ENCODE measurements around the gene GALNT17.
"Not testable (repeated sequence)": the region's sequence is repeated elsewhere in the genome, so short reads cannot be mapped to it uniquely, and the experiment has no call there.

GALNT17 gene

GRCh38 chr7:71171476-71171875, 39.5 kb downstream of the GALNT17 start:
- DNase-seq = no peak

DNA sequence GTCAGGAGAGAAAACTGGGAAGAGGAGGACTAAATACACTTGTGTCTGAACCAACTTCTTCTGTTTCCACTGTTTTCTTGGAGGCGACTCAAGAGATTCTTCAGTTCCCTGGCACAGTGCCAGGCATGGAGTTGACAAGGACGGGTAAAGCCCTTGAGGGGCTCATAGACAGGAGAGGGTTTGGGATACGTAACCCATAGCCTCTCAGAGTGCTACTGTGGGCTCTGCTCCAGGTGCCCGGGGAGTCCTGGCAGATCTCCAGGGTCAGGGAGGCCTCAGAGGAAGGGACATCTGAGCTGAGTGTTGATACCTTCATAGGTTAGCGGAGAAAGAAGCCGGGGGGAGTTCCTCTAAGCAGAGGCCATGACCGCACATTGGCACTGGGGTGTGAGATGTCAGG, 42.0 kb downstream of the GALNT17 start:
- DNase-seq = no peak

- DNase-seq = no peak
These were observed 50.5 kb downstream of the GALNT17 start for GRCh38 chr7:71182438-71182935.

DNA sequence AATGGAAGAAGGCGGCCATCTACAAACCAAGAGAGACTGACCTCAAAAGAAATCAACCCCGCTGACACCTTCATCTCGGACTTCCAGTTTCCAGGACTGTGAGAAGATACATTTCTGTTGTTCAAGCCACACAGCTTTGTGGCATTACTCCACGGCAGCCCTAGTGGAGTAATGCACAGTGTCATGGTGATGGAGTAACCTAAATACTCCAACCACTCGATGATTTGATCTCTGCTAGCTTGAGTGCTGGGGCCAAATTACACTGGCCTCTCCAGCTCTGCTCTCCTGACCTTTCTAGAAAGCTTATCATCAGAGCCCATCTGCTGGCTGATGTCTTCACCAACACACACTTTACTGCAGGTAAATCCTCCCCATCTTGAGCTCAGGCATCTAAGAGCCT, 52.2 kb downstream of the GALNT17 start:
- no peak for DNase-seq

DNA sequence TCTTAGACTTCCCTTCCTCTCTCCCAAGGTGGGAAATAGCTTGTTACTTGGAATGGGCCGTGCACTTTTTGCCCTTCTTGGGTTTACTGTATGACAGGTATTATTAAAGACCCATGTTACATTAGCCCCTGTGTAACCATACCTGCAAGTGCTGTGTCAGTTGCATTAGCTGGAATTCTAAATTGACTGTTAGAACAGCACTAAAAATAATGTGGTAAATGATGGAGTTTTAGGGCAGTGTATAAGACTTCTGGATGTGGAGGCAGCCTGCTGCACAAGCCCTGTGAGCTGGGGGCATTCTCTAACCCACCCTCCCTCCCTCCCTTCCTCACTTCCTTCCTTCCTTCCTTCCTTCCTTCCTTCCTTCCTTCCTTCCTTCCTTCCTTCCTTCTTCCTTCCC, 52.7 kb downstream of the GALNT17 start:
- no peak for DNase-seq

DNA sequence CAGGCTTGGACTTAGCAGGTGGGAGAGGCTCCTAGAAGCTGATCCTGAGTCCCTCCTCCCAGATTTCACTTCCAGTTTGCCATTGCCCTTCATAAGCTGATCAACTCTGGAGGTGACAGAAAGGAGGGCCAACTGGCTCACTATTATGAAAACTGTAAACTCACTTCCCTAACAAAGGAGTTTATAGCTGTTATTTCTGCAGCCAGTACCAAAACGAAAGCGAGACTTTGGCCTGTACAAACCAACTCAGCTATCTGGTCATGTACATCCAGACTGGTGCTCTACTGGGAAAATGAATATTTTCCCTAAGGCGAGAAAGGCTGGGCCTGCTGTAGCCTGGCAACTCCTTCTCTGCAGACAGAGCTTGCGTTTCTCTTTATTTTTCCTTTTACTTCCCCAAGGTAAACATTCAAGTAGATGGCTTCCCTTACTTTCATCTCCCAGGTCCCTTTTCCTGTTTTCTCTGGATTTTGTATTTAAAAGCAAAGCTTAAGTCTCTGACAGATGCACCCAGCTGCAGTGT, 54.7 kb downstream of the GALNT17 start:
- no peak for DNase-seq

DNA sequence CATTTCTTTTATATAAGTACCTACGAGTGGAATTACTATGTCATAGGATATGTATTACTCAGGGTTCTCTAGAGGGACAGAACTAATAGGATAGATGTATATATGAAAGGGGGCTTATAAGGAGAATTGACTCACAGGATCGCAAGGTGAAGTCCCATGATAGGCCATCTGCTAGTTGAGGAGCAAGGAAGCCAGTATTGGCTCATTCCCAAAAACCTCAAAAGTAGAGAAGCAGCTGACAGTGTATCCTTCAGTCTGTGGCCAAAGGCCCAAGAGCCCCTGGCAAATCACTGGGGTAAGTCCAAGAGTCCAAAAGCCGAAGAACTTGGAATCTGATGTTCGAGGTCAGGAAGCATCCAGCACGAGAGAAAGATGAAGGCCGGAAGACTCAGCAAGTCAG, 59.8 kb downstream of the GALNT17 start:
- no peak for DNase-seq

- no peak for DNase-seq
These were observed 61.3 kb downstream of the GALNT17 start for GRCh38 chr7:71193099-71193810.

GRCh38 chr7:71198391-71198790, 66.4 kb downstream of the GALNT17 start:
- no peak for DNase-seq

GRCh38 chr7:71198887-71199286, 66.9 kb downstream of the GALNT17 start:
- no peak for DNase-seq

DNA sequence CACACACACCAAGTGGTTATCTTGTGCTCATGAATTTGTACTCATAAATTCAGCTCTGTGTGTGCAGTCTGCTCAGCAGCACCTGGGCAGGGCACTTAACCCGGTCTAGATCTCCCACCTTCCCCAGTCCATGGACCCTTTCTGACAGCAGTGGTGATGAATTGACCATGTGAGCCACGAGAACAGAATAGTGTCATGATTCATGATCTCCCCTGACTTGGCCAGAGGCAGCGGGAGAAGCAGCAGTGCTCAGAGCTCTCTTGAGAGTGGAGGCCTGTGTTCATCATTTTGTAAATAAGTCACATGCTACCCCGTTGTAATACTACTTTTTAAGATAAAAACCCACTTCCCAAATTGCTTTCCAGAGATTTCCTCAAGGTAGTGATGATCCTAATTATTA, 74.2 kb downstream of the GALNT17 start:
- DNase-seq = no peak

- DNase-seq = no peak
These were observed 76.9 kb downstream of the GALNT17 start for GRCh38 chr7:71208881-71209280.

- DNase-seq = not testable (repeated sequence)
These were observed 77.5 kb downstream of the GALNT17 start for GRCh38 chr7:71209484-71209883.

- no peak for DNase-seq
These were observed 78.3 kb downstream of the GALNT17 start for GRCh38 chr7:71210220-71210619.

DNA sequence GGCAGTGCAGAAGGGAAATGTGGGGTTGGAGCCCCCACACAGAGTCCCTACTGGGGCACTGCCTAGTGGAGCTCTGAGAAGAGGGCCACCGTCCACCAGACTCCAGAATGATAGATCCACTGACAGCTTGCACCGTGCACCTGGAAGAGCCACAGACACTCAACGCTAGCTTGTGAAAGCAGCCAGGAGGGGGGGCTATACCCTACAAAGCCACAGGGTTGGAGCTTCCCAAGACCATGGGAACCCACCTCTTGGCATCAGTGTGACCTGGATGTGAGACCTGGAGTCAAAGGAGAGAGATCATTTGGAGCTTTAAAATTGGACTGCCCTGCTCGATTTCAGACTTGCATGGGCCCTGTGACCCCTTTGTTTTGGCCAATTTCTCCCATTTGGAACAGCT, 80.5 kb downstream of the GALNT17 start:
- not testable (repeated sequence) for DNase-seq

GRCh38 chr7:71216211-71216610, 84.3 kb downstream of the GALNT17 start:
- DNase-seq = no peak

DNA sequence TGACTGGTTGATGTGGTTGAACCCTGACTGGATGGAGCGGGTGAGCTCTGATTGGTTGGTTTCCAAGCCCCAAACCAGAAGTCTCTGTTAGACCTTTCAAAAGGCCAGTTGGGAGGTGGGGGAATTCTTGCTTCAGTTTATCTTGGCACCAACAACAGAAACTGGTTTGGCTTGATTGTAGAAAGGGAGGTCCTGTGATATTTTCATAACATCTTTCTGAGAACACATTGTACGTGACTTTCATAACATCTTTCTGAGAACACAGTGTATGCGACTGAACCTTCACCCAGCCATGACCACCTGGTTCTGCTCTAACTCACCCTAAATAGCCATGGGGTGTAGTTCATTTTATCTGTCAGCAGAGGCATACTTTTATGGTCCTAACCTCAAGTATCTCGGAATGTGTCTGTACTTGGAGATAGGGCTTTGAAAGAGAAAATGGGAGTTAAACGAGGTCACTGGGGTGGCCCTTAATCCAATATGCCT, 88.3 kb downstream of the GALNT17 start:
- DNase-seq = no peak

DNA sequence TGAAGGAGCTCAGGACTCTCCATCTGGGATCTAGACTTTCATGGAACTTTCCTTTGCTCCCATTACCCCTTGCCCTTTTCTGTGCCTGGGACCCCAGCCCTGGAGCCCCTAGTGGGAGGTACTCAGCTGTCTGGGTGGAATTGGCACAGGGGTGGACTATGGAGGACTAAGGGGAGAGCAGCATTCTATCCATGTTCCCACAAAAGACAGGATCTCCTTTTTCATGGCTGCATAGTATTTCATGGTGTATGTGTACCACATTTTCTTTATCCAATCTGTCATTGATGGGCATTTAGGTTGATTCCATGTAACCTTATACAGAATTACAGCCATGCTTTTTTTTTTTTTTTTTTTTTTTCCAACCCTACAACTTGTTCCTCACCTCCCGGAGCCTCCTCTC, 89.1 kb downstream of the GALNT17 start:
- no peak for DNase-seq

DNA sequence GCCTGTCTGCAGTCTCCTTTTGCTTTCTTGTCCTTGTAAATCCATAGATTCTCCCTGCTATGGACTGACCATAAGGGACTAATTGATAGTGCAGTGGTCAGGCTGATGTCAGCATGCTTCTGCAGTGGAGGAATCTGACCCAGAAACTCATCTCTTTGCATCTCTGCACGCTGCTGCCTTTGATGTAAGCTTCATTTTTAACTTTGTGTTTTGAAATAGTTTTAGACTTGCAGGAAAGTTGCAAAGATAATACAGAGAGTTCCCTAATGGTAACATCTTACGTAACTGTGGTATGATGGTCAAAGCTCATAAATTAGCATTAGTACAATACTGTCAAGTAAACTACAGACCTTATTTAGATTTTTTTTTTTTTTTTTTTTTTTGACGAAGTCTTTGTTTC, 89.6 kb downstream of the GALNT17 start:
- DNase-seq = no peak

DNA sequence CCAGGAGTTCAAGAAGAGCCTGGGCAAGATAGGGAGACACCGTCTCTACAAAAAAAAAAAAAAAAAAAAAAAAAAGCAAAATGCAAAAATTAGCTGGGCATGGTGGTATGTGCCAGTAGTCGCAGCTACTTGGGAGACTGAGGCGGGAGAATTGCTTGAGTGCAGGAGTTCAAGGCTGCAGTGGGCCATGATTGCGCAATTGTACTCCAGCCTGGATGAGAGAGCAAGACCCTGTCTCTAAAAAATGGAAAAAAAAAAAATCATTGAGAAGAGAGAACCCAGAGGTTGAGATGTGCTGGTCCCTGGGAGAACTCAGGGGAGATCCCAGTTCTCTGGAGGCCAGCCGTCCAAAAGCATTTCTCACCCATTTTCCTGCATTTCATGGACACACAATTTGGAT, 95.2 kb downstream of the GALNT17 start:
- no peak for DNase-seq

DNA sequence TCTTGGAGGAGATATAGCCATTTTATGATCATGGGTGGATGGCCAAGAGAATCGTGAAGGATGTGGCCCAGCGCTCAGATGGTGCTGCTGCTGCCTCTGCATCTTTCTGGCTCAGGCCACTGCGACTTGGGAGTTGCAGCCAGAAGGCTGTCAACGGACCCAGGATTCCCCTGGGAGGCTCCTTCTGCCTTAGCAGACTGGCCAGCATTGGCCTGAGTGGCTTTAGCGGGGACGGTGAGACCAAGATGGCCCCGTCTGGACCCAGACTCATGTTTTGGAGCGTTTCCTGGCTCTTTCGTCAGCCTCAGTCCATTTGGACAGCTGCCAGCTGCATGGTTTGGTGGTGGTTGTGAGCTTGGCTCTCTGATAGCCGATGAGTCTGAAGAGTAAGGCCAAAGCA, 97.2 kb downstream of the GALNT17 start:
- no peak for DNase-seq

GRCh38 chr7:71229699-71230098, 97.8 kb downstream of the GALNT17 start:
- DNase-seq = no peak

DNA sequence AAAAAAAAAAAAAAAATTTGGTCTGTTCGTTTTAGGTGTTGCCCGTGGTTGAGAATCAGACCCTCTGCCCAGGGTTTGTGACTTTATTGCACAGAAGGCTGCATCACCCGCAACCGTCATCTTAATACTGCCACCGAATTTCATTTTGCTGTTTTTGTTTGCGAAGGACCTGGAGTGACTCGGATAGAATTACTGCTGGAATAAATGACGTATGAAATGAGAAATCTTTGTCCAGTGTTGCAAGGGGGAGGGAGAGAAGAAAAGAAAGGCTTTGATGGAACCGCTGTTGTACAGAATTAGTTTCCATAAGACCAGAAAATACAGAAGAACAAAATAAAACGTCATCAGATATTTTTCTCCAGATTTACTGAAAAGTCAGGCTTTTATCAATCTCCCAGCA, 103.3 kb downstream of the GALNT17 start:
- DNase-seq = no peak

DNA sequence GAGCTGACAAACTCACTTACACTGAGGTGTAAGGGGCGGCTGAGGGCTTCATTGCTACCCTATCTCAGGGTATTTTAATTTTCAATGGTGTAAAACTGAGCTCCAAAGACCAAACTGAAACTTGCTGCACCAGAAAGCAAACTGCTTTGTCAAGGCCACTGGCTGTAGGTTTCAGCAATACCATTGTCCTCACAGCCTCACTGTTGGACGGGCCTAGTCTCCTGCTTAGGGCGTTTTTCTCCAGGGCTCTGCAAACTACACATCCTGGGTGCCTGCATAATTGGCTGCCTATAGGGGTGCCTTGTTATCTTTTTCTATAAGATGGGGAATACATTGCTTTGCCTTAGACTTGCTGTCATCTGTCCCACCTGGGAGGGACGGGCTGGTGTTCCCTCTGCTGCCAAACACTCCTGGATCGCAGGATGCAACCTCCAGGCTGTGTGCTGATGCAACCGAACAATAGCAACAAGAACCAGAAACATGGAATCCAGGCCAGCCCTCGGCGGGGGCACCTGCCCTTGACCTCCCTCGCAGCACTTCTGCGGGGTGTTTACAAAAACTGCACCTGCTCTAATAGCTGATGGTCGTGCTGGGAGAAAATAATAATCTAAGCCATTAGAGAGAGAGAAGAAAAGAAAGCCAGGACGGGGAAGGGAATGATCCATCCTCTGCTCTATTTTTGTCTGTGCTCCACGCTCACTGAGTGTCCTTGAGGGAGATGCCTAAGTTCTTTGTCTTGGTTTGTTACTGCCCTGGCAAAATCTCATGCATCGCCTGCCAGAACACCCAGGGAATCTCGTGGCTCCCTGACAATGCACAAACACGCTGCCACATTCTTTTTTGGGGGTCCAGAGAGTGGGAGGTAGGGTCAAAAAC, 104.5 kb downstream of the GALNT17 start:
- no peak for DNase-seq
